Skeletal muscle tissue (tissue), 4 donors: ENCODE measurements around the gene ASB10. TPM values are rescaled to one million over a fixed set of nuclear protein-coding genes. Genes with fewer than 3 reads are reported as not detected.
A peak's percentile ranks its signal among the peaks of the same experiment; 100 is the strongest.

Source experiments
- H3K27ac ChIP-seq: one replicate; pipeline ENCODE4 v1.7.0; 2013; ENCODE audit warnings: mild to moderate bottlenecking, low read depth, low read length, inconsistent platforms
- H3K27me3 ChIP-seq, 3 donors: one replicate each; pipeline ENCODE4 v1.7.0; 2013; ENCODE audit warnings: low read length in 3 of 3; ENCODE audit not compliant: control insufficient read depth in 3 of 3, insufficient read depth in 3 of 3
- H3K36me3 ChIP-seq, 3 donors: one replicate each; pipeline ENCODE4 v1.7.0; 2013; ENCODE audit warnings: low read length in 3 of 3; ENCODE audit not compliant: control insufficient read depth in 3 of 3, insufficient read depth in 3 of 3
- H3K4me1 ChIP-seq, 3 donors: one replicate each; pipeline ENCODE4 v1.7.0; 2013; ENCODE audit warnings: low read length in 3 of 3, mild to moderate bottlenecking in 3 of 3; ENCODE audit not compliant: control insufficient read depth in 3 of 3, insufficient read depth in 3 of 3
- H3K4me3 ChIP-seq, 3 donors: one replicate each; pipeline ENCODE4 v1.7.0; 2013; ENCODE audit warnings: low read length in 3 of 3
- H3K9ac ChIP-seq, 3 donors: one replicate each; pipeline ENCODE4 v1.7.0; 2013; ENCODE audit warnings: low read length in 3 of 3, mild to moderate bottlenecking in 3 of 3, moderate library complexity in 2 of 3, low read depth in 1 of 3
- H3K9me3 ChIP-seq, 3 donors: one replicate each; pipeline ENCODE4 v1.7.0; 2013; ENCODE audit warnings: low read length in 3 of 3; ENCODE audit not compliant: control insufficient read depth in 3 of 3
- total RNA-seq: library from RNA; depleted of rRNA; stranded (reverse); fragments of >200 nt; gene quantifications from one replicate; pipeline ENCODE4 v1.2.3, GENCODE V29; 2014
- donor health status: Osteomylitis.

ASB10 gene, protein sequence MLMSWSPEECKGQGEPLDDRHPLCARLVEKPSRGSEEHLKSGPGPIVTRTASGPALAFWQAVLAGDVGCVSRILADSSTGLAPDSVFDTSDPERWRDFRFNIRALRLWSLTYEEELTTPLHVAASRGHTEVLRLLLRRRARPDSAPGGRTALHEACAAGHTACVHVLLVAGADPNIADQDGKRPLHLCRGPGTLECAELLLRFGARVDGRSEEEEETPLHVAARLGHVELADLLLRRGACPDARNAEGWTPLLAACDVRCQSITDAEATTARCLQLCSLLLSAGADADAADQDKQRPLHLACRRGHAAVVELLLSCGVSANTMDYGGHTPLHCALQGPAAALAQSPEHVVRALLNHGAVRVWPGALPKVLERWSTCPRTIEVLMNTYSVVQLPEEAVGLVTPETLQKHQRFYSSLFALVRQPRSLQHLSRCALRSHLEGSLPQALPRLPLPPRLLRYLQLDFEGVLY
- 3.7 TPM for total RNA-seq

DNA sequence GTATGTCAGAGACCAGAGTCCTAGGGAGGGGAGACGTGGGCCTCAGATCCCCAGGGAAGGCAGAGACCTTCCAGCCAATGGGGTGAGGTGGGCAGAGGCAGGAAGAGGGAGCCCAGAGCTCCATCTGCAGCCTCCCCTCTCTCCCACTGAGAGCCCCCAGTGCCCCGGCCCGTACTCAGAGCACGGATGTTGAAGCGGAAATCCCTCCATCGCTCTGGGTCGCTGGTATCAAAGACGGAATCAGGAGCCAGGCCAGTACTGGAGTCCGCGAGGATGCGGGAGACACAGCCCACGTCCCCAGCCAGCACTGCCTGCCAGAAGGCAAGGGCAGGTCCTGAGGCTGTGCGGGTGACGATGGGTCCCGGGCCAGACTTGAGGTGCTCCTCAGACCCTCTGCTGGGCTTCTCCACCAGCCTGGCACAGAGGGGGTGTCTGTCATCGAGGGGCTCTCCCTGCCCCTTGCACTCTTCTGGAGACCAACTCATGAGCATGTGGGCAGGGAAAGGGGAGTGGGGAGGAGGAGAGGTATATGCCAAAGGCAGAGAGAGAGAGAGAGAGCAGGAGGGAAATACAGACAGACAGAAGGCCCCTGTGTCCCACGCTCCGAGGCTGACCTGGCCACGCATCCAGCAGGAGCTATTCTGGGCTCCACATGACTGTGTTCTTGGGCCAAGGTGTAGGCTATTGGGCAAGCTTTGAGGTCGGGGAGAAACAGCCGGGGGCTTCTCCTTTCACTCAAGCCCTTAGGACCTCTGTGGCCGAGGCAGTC, at the start of gene ASB10:
Gene ASB10, minus strand, starts transcription at position 611 of the 769 bp plus-strand sequence. Its CDS starts 120 bp downstream, at position 491.
- Histone ChIP-seq H3K9ac (peak within 1 kb of the TSS; percentile 81 to 99 (median 86)), H3K27ac (peak within 1 kb of the TSS; percentile 97), H3K4me1 (peaks cover 29 to 67% (median 41%) of the 10 kb centered on the region in 3 donors), H3K4me3 (peak within 1 kb of the TSS; percentile 69 to 87 (median 75)), H3K9me3 (no peaks in the 10 kb centered on the region), H3K36me3 (peaks cover 0 to 6% (median 5%) of the 10 kb centered on the region in 3 donors), H3K27me3 (no peaks in the 10 kb centered on the region)

- no peaks in the 10 kb centered on the region for H3K9me3 ChIP-seq
- no peak overlapping the region for H3K4me3 ChIP-seq
- H3K4me1 ChIP-seq, result peaks cover 36 to 55% (median 44%) of the 10 kb centered on the region in 3 donors
- no peaks in the 10 kb centered on the region for H3K27me3 ChIP-seq
- H3K27ac ChIP-seq, result no peak overlapping the region
- H3K9ac ChIP-seq, result peak overlapping the region in 2 of 3 donors; percentile 21 to 25
- peaks cover 46 to 60% (median 48%) of the 10 kb centered on the region in 3 donors for H3K36me3 ChIP-seq
Measured at GRCh38 chr7:151236406-151236805, 49.4 kb upstream of the ASB10 start.

- peaks cover 37 to 49% (median 40%) of the 10 kb centered on the region in 3 donors for H3K36me3 ChIP-seq
- no peak overlapping the region for H3K27ac ChIP-seq
Measured at GRCh38 chr7:151235091-151235787, 48.2 kb upstream of the ASB10 start.

GRCh38 chr7:151233804-151234203, 46.8 kb upstream of the ASB10 start:
- no peaks in the 10 kb centered on the region for H3K9me3 ChIP-seq
- peak overlapping the region in 2 of 3 donors; percentile 57 to 93 for H3K9ac ChIP-seq
- peak overlapping the region in 1 of 3 donors; percentile 90 for H3K4me3 ChIP-seq
- H3K27ac ChIP-seq, result peak overlapping the region; percentile 53
- no peaks in the 10 kb centered on the region for H3K27me3 ChIP-seq
- H3K4me1 ChIP-seq, result peaks cover 35 to 48% (median 39%) of the 10 kb centered on the region in 3 donors
- H3K36me3 ChIP-seq, result peaks cover 24 to 35% (median 30%) of the 10 kb centered on the region in 3 donors

More at GRCh38 chr7:151235091-151235787, 48.2 kb upstream of the ASB10 start:
- H3K4me1 ChIP-seq, result peaks cover 35 to 53% (median 39%) of the 10 kb centered on the region in 3 donors
- H3K27me3 ChIP-seq, result no peaks in the 10 kb centered on the region
- H3K9me3 ChIP-seq, result no peaks in the 10 kb centered on the region
- no peak overlapping the region for H3K9ac ChIP-seq
- no peak overlapping the region for H3K4me3 ChIP-seq

DNA sequence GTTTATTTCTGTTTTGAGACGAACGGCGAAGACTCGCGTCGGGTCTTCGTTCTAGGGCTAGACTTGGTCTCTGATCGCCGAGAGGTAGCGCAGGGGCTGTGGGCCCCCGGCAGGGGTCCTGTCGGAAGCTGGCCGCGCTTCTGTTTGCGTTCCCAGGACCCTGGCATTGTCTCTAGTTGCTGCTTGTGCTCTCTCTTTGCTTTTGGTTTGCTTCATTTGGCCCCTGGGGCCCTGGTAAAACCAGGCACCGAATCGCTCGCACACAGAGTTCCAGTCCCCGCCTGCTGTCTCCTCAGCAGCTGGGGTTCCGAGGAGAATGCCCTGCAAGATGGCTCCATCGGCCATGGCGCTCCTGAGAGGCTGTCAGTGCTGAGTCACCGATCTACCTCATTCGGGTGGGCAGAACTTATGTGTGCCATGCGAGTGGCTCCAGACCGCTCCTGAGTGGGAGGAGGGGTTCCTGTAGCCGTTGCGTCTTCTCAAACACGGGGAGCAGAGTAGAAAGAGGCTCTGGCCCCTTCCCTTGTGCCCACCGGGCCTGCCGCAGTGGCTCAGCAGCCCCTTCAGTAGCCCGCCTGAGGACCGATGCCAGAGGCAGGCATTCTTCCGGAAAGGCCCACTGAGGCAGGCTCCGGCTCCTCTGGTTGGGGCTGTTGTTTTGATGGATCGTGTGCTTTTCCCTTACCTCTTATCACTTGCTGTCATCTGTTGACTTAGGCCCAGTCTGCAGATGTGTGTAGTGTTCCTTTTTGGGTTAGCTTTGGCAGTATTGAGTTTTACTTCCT, 46.1 kb upstream of the ASB10 start:
- peak overlapping the region; percentile 53 for H3K27ac ChIP-seq
- peak overlapping the region; percentile 80 to 90 (median 89) for H3K4me3 ChIP-seq
- H3K9me3 ChIP-seq, result no peaks in the 10 kb centered on the region
- H3K9ac ChIP-seq, result peak overlapping the region; percentile 75 to 93 (median 91)
- peaks cover 22 to 31% (median 26%) of the 10 kb centered on the region in 3 donors for H3K36me3 ChIP-seq
- peaks cover 37 to 51% (median 37%) of the 10 kb centered on the region in 3 donors for H3K4me1 ChIP-seq
- no peaks in the 10 kb centered on the region for H3K27me3 ChIP-seq

- no peaks in the 10 kb centered on the region for H3K27me3 ChIP-seq
- no peaks in the 10 kb centered on the region for H3K9me3 ChIP-seq
- peak within 1 kb of the TSS; percentile 53 for H3K27ac ChIP-seq
- peak within 1 kb of the TSS; percentile 75 to 93 (median 91) for H3K9ac ChIP-seq
- peaks cover 17 to 24% (median 22%) of the 10 kb centered on the region in 3 donors for H3K36me3 ChIP-seq
- peaks cover 33 to 46% (median 37%) of the 10 kb centered on the region in 3 donors for H3K4me1 ChIP-seq
- peak within 1 kb of the TSS; percentile 80 to 90 (median 89) for H3K4me3 ChIP-seq
Measured at GRCh38 chr7:151232091-151232916, 45.3 kb upstream of the ASB10 start, which contains the start of gene CHPF2. TSS of gene CHPF2 (plus strand) at chr7:151232483. CDS start at chr7:151234012, 1,529 bp downstream.

- Histone ChIP-seq H3K27ac (no peak overlapping the region), H3K36me3 (peaks cover 11 to 14% (median 12%) of the 10 kb centered on the region in 3 donors), H3K4me3 (no peak overlapping the region), H3K27me3 (no peaks in the 10 kb centered on the region), H3K9ac (no peak overlapping the region), H3K9me3 (no peaks in the 10 kb centered on the region), H3K4me1 (peaks cover 31 to 43% (median 36%) of the 10 kb centered on the region in 3 donors)
Measured at GRCh38 chr7:151231080-151231479, 44.0 kb upstream of the ASB10 start.

- H3K9ac ChIP-seq, result no peak overlapping the region
- no peak overlapping the region for H3K4me3 ChIP-seq
Measured at GRCh38 chr7:151229249-151229648, 42.2 kb upstream of the ASB10 start.

More at GRCh38 chr7:151229249-151229648, 42.2 kb upstream of the ASB10 start:
- Histone ChIP-seq H3K27ac (no peak overlapping the region), H3K36me3 (peaks cover 8 to 11% (median 9%) of the 10 kb centered on the region in 3 donors), H3K4me1 (peaks cover 39 to 49% (median 44%) of the 10 kb centered on the region in 3 donors), H3K9me3 (no peaks in the 10 kb centered on the region), H3K27me3 (no peaks in the 10 kb centered on the region)
